Measurements from ENCODE around the gene NAT8. TPM values are rescaled to one million over a fixed set of nuclear protein-coding genes. Genes with fewer than 3 reads are reported as not detected.

Gene NAT8
- total and polyA plus RNA-seq, 2 of the 13 experiments (the other 11 are each of a cell fraction or from before 2014, with no cell fraction given), result 1.9 to 12.9 TPM

DNA sequence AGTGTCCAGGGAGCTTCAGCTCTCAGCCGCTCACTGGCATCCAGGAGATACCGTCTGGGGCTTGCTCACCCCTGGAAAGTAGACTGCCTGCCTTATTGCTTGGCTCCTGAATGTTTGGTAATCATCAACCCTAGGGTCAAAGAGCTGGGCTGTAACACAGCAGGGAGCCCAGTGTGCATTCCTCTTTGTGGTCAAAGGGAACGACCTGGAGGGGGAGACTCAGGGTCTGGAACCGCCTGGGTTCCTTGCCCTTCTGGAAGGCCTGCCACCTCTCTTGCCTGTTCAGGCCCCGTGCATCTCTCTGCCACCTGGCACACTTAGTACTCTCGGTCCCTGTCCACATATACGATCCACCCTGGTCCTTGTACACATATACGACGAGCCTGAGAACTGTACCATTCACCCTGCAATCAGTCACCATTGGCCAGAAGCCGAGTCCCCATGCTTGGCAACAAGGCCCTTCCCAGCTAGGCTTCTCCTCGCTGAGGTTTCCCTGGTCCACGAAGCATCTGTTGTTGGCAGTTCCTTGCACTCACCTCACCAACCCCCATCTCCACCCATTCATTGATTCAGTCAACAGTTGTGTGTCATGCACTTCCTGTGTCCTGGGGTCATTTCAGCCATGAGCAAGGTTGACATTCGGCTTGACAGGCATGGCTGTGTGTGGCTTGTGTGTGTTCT is at the start of gene NAT8 (continued):
- TF ChIP-seq ZNF501 (CRISPR knock-in tag; IDR thresholded peaks at IDR 0.05) (peak; percentile 31; the same call in 1 of the 2 replicates), TGIF2 (CRISPR knock-in tag; IDR thresholded peaks at IDR 0.05) (peak; percentile 85), ZNF710 (CRISPR knock-in tag; IDR thresholded peaks at IDR 0.05; ENCODE audit: borderline replicate concordance) (peak; percentile 55; the same call in 1 of the 2 replicates), PTBP1 (IDR thresholded peaks at IDR 0.05; ENCODE audit: low read depth, low read length, poor library complexity, severe bottlenecking) (no peak), NFYC (CRISPR knock-in tag; IDR thresholded peaks at IDR 0.05) (no peak), SMARCC2 (IDR thresholded peaks at IDR 0.05) (no peak), ATAD3A (CRISPR knock-in tag; IDR thresholded peaks at IDR 0.05) (no peak), ZNF10 (CRISPR knock-in tag; IDR thresholded peaks at IDR 0.05; ENCODE audit: borderline replicate concordance, low read depth) (no peak), ZNF747 (CRISPR knock-in tag; IDR thresholded peaks at IDR 0.05; ENCODE audit: borderline replicate concordance) (peak; percentile 38; the same call in 1 of the 2 replicates), ZFP91 (CRISPR knock-in tag; IDR thresholded peaks at IDR 0.05; ENCODE audit: borderline replicate concordance) (peak; percentile 42; the same call in 1 of the 2 replicates), ZMYM3 (CRISPR knock-in tag; IDR thresholded peaks at IDR 0.05) (peak; percentile 74; the same call in 1 of the 2 replicates), MEIS2 (CRISPR knock-in tag; IDR thresholded peaks at IDR 0.05) (peak; percentile 96), U2AF2 (IDR thresholded peaks at IDR 0.05; ENCODE audit: low read depth, low read length) (no peak), MEF2D (CRISPR knock-in tag; IDR thresholded peaks at IDR 0.05) (no peak), SALL2 (CRISPR knock-in tag; IDR thresholded peaks at IDR 0.05) (no peak), THAP11 (CRISPR knock-in tag; IDR thresholded peaks at IDR 0.05) (peak; percentile 66; the same call in 1 of the 2 replicates)
- TF ChIP-seq, protein P1, sequence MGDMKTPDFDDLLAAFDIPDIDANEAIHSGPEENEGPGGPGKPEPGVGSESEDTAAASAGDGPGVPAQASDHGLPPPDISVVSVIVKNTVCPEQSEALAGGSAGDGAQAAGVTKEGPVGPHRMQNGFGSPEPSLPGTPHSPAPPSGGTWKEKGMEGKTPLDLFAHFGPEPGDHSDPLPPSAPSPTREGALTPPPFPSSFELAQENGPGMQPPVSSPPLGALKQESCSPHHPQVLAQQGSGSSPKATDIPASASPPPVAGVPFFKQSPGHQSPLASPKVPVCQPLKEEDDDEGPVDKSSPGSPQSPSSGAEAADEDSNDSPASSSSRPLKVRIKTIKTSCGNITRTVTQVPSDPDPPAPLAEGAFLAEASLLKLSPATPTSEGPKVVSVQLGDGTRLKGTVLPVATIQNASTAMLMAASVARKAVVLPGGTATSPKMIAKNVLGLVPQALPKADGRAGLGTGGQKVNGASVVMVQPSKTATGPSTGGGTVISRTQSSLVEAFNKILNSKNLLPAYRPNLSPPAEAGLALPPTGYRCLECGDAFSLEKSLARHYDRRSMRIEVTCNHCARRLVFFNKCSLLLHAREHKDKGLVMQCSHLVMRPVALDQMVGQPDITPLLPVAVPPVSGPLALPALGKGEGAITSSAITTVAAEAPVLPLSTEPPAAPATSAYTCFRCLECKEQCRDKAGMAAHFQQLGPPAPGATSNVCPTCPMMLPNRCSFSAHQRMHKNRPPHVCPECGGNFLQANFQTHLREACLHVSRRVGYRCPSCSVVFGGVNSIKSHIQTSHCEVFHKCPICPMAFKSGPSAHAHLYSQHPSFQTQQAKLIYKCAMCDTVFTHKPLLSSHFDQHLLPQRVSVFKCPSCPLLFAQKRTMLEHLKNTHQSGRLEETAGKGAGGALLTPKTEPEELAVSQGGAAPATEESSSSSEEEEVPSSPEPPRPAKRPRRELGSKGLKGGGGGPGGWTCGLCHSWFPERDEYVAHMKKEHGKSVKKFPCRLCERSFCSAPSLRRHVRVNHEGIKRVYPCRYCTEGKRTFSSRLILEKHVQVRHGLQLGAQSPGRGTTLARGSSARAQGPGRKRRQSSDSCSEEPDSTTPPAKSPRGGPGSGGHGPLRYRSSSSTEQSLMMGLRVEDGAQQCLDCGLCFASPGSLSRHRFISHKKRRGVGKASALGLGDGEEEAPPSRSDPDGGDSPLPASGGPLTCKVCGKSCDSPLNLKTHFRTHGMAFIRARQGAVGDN (CRISPR knock-in tag; IDR thresholded peaks at IDR 0.05), result peak; percentile 84
- TF ChIP-seq, protein P2, sequence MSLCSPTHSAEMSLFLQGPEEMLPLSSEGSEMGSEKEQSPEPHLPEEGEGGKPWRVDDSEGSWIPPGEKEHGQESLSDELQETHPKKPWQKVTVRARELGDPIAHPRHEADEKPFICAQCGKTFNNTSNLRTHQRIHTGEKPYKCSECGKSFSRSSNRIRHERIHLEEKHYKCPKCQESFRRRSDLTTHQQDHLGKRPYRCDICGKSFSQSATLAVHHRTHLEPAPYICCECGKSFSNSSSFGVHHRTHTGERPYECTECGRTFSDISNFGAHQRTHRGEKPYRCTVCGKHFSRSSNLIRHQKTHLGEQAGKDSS (CRISPR knock-in tag; IDR thresholded peaks at IDR 0.05; ENCODE audit: borderline replicate concordance, low read depth), result no peak
- TF ChIP-seq, protein P3, sequence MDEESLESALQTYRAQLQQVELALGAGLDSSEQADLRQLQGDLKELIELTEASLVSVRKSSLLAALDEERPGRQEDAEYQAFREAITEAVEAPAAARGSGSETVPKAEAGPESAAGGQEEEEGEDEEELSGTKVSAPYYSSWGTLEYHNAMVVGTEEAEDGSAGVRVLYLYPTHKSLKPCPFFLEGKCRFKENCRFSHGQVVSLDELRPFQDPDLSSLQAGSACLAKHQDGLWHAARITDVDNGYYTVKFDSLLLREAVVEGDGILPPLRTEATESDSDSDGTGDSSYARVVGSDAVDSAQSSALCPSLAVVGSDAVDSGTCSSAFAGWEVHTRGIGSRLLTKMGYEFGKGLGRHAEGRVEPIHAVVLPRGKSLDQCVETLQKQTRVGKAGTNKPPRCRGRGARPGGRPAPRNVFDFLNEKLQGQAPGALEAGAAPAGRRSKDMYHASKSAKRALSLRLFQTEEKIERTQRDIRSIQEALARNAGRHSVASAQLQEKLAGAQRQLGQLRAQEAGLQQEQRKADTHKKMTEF (CRISPR knock-in tag; IDR thresholded peaks at IDR 0.05), result peak; percentile 70
